Right lobe of liver (tissue), 6 donors: ENCODE data around the gene PCDHA1. TPM values are rescaled to one million over a fixed set of nuclear protein-coding genes. Genes with fewer than 3 reads are reported as not detected.

ENCODE experiments used
- ATAC-seq, 4 donors: fragments of 200-7000 bp; cut with Tn5 transposase; one replicate each; pipeline ENCODE4 v1.9.1; 2020; ENCODE audit warnings: mild to moderate bottlenecking in 4 of 4, moderate library complexity in 4 of 4
- DNase-seq, 3 donors: peaks; one replicate each; pipeline ENCODE4 v3.0.0-alpha.2; 2020
- H3K27ac ChIP-seq, 3 donors: fragments of 200-600 bp; one replicate each; pipeline ENCODE4 v1.8.0; 2022
- H3K27me3 ChIP-seq, 2 donors: fragments of 200-600 bp; one replicate each; pipeline ENCODE4 v1.8.0; 2022
- H3K36me3 ChIP-seq, 4 donors: fragments of 200-600 bp; sonication (generic) in 1 of 4; one replicate each; pipeline versions ENCODE4 v1.5.1 to v1.8.0; 2017 to 2022; ENCODE audit warnings: control low read depth in 1 of 4
- H3K4me1 ChIP-seq, 4 donors: fragments of 200-600 bp; sonication (generic) in 1 of 4; one replicate each; pipeline versions ENCODE4 v1.5.1 to v1.8.0; 2017 to 2022; ENCODE audit warnings: control low read depth in 1 of 4
- H3K4me3 ChIP-seq, 3 donors: fragments of 200-600 bp; one replicate each; pipeline ENCODE4 v1.8.0; 2022
- H3K9me3 ChIP-seq, 4 donors: fragments of 200-600 bp; sonication (generic) in 1 of 4; one replicate each; pipeline versions ENCODE4 v1.5.1 to v1.8.0; 2017 to 2022; ENCODE audit warnings: control low read depth in 1 of 4
- CTCF ChIP-seq, 4 donors: fragments of 200-600 bp in 3 of 4; fragments of 450-650 bp in 1 of 4; IDR thresholded peaks; one replicate each; pipeline versions ENCODE4 v1.5.1 to v1.8.0; 2016 to 2022; ENCODE audit warnings: antibody characterized with exemption in 4 of 4, mild to moderate bottlenecking in 2 of 4
- POLR2A ChIP-seq: fragments of 450-650 bp; IDR thresholded peaks from one replicate; pipeline ENCODE4 v1.6.1; 2017; ENCODE audit warnings: antibody characterized with exemption, mild to moderate bottlenecking
- WGBS: methylation state at CpG from one replicate; pipeline ENCODE4 v1.1.6; 2018; ENCODE audit warnings: low coverage, low lambda C conversion rate; ENCODE audit not compliant: insufficient coverage; ENCODE audit errors: missing lambda C conversion rate; 5-methylcytosine and 5-hydroxymethylcytosine counted together
- intact Hi-C, 2 donors: fragments of 100-400 bp; cut with DNase I; formaldehyde crosslinking; loops; one replicate each; pipeline versions ENCODE4 v1.11.2 to v1.14.1; 2022
- total RNA-seq, 6 experiments: library from RNA; depleted of rRNA in 2 of 6; stranded (reverse); fragments of >200 nt in 2 of 6; fragmentation: NEBNext Ultra II Directional in 3 of 6; extraction: Animal tissue kit (Norgen Biotek cat#: 25700) in 3 of 6; gene quantifications; one replicate each; pipeline versions ENCODE4 v1.1.0 to v1.2.4, GENCODE V29; 2016 to 2023
- donor health status: DM: no; HTN: yes; CAD: no.
- donor health status: DM: no; HTN: no; CAD: no.
- donor health status: DM: no; HTN: no; CAD: no.
- donor health status: DM: no; HTN: yes; CAD: no.
- donor health status: DM: no; HTN: yes; CAD: no.

Gene PCDHA1
- total RNA-seq, 6 experiments from 2014 or later: not detected

- no peak for DNase-seq
- H3K36me3 ChIP-seq: no peaks in the 10 kb centered on the region
- no peaks in the 10 kb centered on the region for H3K9me3 ChIP-seq
- H3K27ac ChIP-seq: no peak overlapping the region
- TF ChIP-seq CTCF (IDR thresholded peaks at IDR 0.05): no peak
- no peak for TF ChIP-seq POLR2A
- H3K4me3 ChIP-seq: no peak overlapping the region
- WGBS: 37% methylated on average over 6 of the region's 6 CpGs
- H3K27me3 ChIP-seq: no peaks in the 10 kb centered on the region
- no peaks in the 10 kb centered on the region for H3K4me1 ChIP-seq
- intact Hi-C loops: no loop called here
- peak in 2 of 4 donors; percentile 22 to 45 for ATAC-seq
Measured at GRCh38 chr5:140951636-140952035, 165.7 kb downstream of the PCDHA1 start.

GRCh38 chr5:140953234-140953633, 167.3 kb downstream of the PCDHA1 start:
- no peak for DNase-seq
- Histone ChIP-seq H3K27ac (no peak overlapping the region), H3K4me3 (no peak overlapping the region), H3K36me3 (no peaks in the 10 kb centered on the region), H3K27me3 (no peaks in the 10 kb centered on the region), H3K9me3 (no peaks in the 10 kb centered on the region), H3K4me1 (no peaks in the 10 kb centered on the region)
- WGBS: 45% methylated on average over 2 of the region's 2 CpGs
- ATAC-seq: peak; percentile 23 to 48 (median 38)
- intact Hi-C loops: no loop called here
- TF ChIP-seq POLR2A (no peak), CTCF (IDR thresholded peaks at IDR 0.05) (no peak)

- WGBS: 71% methylated on average over 1 of the region's 1 CpG
- DNase-seq: no peak
- Histone ChIP-seq H3K4me1 (peaks cover 0 to 8% (median 0%) of the 10 kb centered on the region in 4 donors), H3K27ac (no peak overlapping the region), H3K4me3 (no peak overlapping the region), H3K36me3 (no peaks in the 10 kb centered on the region), H3K9me3 (no peaks in the 10 kb centered on the region), H3K27me3 (peaks cover 0 to 5% of the 10 kb centered on the region in 2 donors)
- no peak for ATAC-seq
- no peak for TF ChIP-seq POLR2A
- no peak for TF ChIP-seq CTCF (IDR thresholded peaks at IDR 0.05)
- intact Hi-C loops: no loop called here
Measured at GRCh38 chr5:140962190-140962589, 176.2 kb downstream of the PCDHA1 start.

- intact Hi-C loops: no loop called here
- 55% methylated on average over 3 of the region's 3 CpGs for WGBS
- DNase-seq: no peak
- no peak for ATAC-seq
- H3K9me3 ChIP-seq: no peaks in the 10 kb centered on the region
- H3K27ac ChIP-seq: no peak overlapping the region
- H3K27me3 ChIP-seq: peaks cover 0 to 5% of the 10 kb centered on the region in 2 donors
- peaks cover 0 to 8% (median 0%) of the 10 kb centered on the region in 4 donors for H3K4me1 ChIP-seq
- H3K4me3 ChIP-seq: no peak overlapping the region
- H3K36me3 ChIP-seq: no peaks in the 10 kb centered on the region
- TF ChIP-seq POLR2A (no peak), CTCF (IDR thresholded peaks at IDR 0.05) (no peak)
Measured at GRCh38 chr5:140964356-140964755, 178.4 kb downstream of the PCDHA1 start.

GRCh38 chr5:140965905-140966292, 180.0 kb downstream of the PCDHA1 start:
- no peaks in the 10 kb centered on the region for H3K9me3 ChIP-seq
- ATAC-seq (no peak), DNase-seq (no peak)
- H3K36me3 ChIP-seq: no peaks in the 10 kb centered on the region
- peak overlapping the region; percentile 45 to 54 (median 48) for H3K4me3 ChIP-seq
- intact Hi-C loops: no loop called here
- peaks cover 0 to 5% of the 10 kb centered on the region in 2 donors for H3K27me3 ChIP-seq
- peak overlapping the region in 1 of 3 donors; percentile 8 for H3K27ac ChIP-seq
- TF ChIP-seq POLR2A: no peak
- TF ChIP-seq CTCF (IDR thresholded peaks at IDR 0.05): no peak
- 8% methylated on average over 9 of the region's 9 CpGs for WGBS
- peaks cover 0 to 8% (median 0%) of the 10 kb centered on the region in 4 donors for H3K4me1 ChIP-seq
